HepG2 (cell line): ENCODE data around the gene CACNA1C. TPM values are rescaled to one million over a fixed set of nuclear protein-coding genes. Genes with fewer than 3 reads are reported as not detected.

Source experiments
- ATAC-seq: fragments of 200-7000 bp; cut with Tn5 transposase; 3 replicates; pipeline ENCODE4 v1.9.1; 2020; ENCODE audit warnings: mild to moderate bottlenecking, moderate library complexity
- BruUV-seq: library from RNA; stranded (reverse); fragments of 400-500 nt; replicated peaks from 2 replicates; lab custom pipeline; 2021; lab: Mats Ljungman, UMichigan
- CTCF ChIA-PET: fragments of 300-600 bp; formaldehyde crosslinking; extraction: SDS; loops from one replicate; lab custom pipeline; 2021; ENCODE audit warnings: low total read pairs, inconsistent platforms, low intra/inter-chr PET ratio; lab: Yijun Ruan, JAX
- POLR2A ChIA-PET: fragments of 350-600 bp; sonication (Branson Sonifier 250); formaldehyde crosslinking; loops from one replicate; lab custom pipeline; 2020; ENCODE audit warnings: antibody characterized with exemption, inconsistent platforms; lab: Yijun Ruan, JAX
- DNase-seq: peaks from one replicate; pipeline ENCODE4 v3.0.0-alpha.2; 2015; ENCODE audit warnings: low spot score
- FAIRE-seq: peaks from 3 replicates; lab custom pipeline; 2011; peaks lifted over from hg19 to GRCh38; lab: Jason Lieb, UNC
- H2AFZ ChIP-seq: one replicate; pipeline ENCODE4 v1.6.1; 2011; ENCODE audit warnings: low read length, inconsistent platforms
- H3K27ac ChIP-seq: fragments of 300-600 bp; 3 replicates; pipeline ENCODE4 v1.8.0; 2011; ENCODE audit warnings: mixed run types, mild to moderate bottlenecking, mixed read lengths, low read length, inconsistent platforms; ENCODE audit not compliant: insufficient read depth; ENCODE audit errors: extremely low read length
- H3K27me3 ChIP-seq, 2 experiments: fragments of 200-600 bp in 1 of 2; 2 replicates in 1 of 2; 3 replicates in 1 of 2; pipeline versions ENCODE4 v1.6.0 to v1.8.0; 2011; ENCODE audit warnings: low read length in 2 of 2, mild to moderate bottlenecking in 2 of 2, moderate library complexity in 2 of 2, inconsistent platforms in 1 of 2; ENCODE audit not compliant: insufficient read depth in 2 of 2, control insufficient read depth in 1 of 2
- H3K36me3 ChIP-seq, 2 experiments: fragments of 200-600 bp in 1 of 2; replicated peaks in 1 of 2; 2 replicates in 1 of 2; 3 replicates in 1 of 2; pipeline versions ENCODE4 v1.5.1 to v1.8.0; 2011; ENCODE audit warnings: low read length in 2 of 2, inconsistent platforms in 1 of 2; ENCODE audit not compliant: insufficient read depth in 2 of 2, control insufficient read depth in 1 of 2
- H3K4me1 ChIP-seq: 2 replicates; pipeline ENCODE4 v1.5.1; 2012; ENCODE audit warnings: low read length, inconsistent platforms; ENCODE audit not compliant: insufficient read depth
- H3K4me2 ChIP-seq: 2 replicates; pipeline ENCODE4 v1.6.0; 2011; ENCODE audit warnings: low read depth, low read length, inconsistent platforms
- H3K4me3 ChIP-seq, 3 experiments: fragments of 200-600 bp in 1 of 3; sonication (generic), shearing (Covaris generic) in 1 of 3; replicated peaks in 1 of 3; 2 replicates each; pipeline ENCODE4 v1.5.1; 2011 to 2016; ENCODE audit warnings: low read length in 3 of 3, inconsistent platforms in 2 of 3, low read depth in 2 of 3, mild to moderate bottlenecking in 2 of 3, control low read depth in 1 of 3, mixed read lengths in 1 of 3; ENCODE audit not compliant: insufficient read depth in 1 of 3
- H3K79me2 ChIP-seq: one replicate; pipeline ENCODE4 v1.6.1; 2011; ENCODE audit warnings: low read length, inconsistent platforms; ENCODE audit not compliant: insufficient read depth
- H3K9ac ChIP-seq: 2 replicates; pipeline ENCODE4 v1.6.0; 2011; ENCODE audit warnings: mild to moderate bottlenecking, low read depth, low read length, inconsistent platforms; ENCODE audit not compliant: insufficient read depth
- H3K9me3 ChIP-seq: 2 replicates; pipeline ENCODE4 v1.5.1; 2012; ENCODE audit warnings: mild to moderate bottlenecking, low read length
- H4K20me1 ChIP-seq: 2 replicates; pipeline ENCODE4 v1.6.0; 2011; ENCODE audit warnings: inconsistent platforms, mild to moderate bottlenecking, low read length, moderate library complexity; ENCODE audit not compliant: insufficient read depth
- HIC2 ChIP-seq: sonication (generic); formaldehyde crosslinking; IDR thresholded peaks from 2 replicates; pipeline ENCODE4 v1.9.0; 2022; ENCODE audit warnings: low read depth, missing genetic modification reagents
- HMGA1 ChIP-seq: sonication (generic); formaldehyde crosslinking; conservative IDR thresholded peaks from 2 replicates; pipeline ENCODE4 v1.4.0; 2020; ENCODE audit warnings: missing genetic modification reagents
- ISX ChIP-seq: sonication (generic); formaldehyde crosslinking; conservative IDR thresholded peaks from 2 replicates; pipeline ENCODE4 v1.5.0; 2020; ENCODE audit warnings: missing genetic modification reagents
- JDP2 ChIP-seq: sonication (generic); formaldehyde crosslinking; IDR thresholded peaks from 2 replicates; pipeline ENCODE4 v1.8.1; 2022; ENCODE audit warnings: missing genetic modification reagents, borderline replicate concordance
- MEIS2 ChIP-seq: sonication (generic); formaldehyde crosslinking; IDR thresholded peaks from 2 replicates; pipeline ENCODE4 v1.9.0; 2021; ENCODE audit warnings: mild to moderate bottlenecking, missing genetic modification reagents
- NFE2L1 ChIP-seq: sonication (generic); formaldehyde crosslinking; IDR thresholded peaks from 2 replicates; pipeline ENCODE4 v1.4.0; 2020; ENCODE audit warnings: missing genetic modification reagents, mild to moderate bottlenecking, borderline replicate concordance
- POGZ ChIP-seq: sonication (generic); formaldehyde crosslinking; IDR thresholded peaks from 2 replicates; pipeline ENCODE4 v1.4.0; 2020; ENCODE audit warnings: mild to moderate bottlenecking, missing genetic modification reagents
- SIX4 ChIP-seq: sonication (generic); formaldehyde crosslinking; IDR thresholded peaks from 2 replicates; pipeline ENCODE4 v1.4.0; 2020; ENCODE audit warnings: missing genetic modification reagents
- TRIM24 ChIP-seq: sonication (generic); formaldehyde crosslinking; IDR thresholded peaks from 2 replicates; pipeline ENCODE4 v1.8.0; 2022; ENCODE audit warnings: mild to moderate bottlenecking, missing genetic modification reagents
- ZBED4 ChIP-seq: sonication (generic); formaldehyde crosslinking; IDR thresholded peaks from 2 replicates; pipeline ENCODE4 v1.4.0; 2020; ENCODE audit warnings: missing genetic modification reagents, borderline replicate concordance
- ZFP62 ChIP-seq: sonication (generic); formaldehyde crosslinking; IDR thresholded peaks from 2 replicates; pipeline ENCODE4 v1.4.0; 2020; ENCODE audit warnings: missing genetic modification reagents
- ZNF503 ChIP-seq: sonication (generic); formaldehyde crosslinking; IDR thresholded peaks from 2 replicates; pipeline ENCODE4 v1.4.0; 2020; ENCODE audit warnings: missing genetic modification reagents
- ZNF605 ChIP-seq: sonication (generic); formaldehyde crosslinking; IDR thresholded peaks from 2 replicates; pipeline ENCODE4 v1.8.0; 2022; ENCODE audit warnings: mild to moderate bottlenecking, missing genetic modification reagents
- ZNF883 ChIP-seq: sonication (generic); formaldehyde crosslinking; IDR thresholded peaks from 2 replicates; pipeline ENCODE4 v1.5.1; 2020; ENCODE audit warnings: mild to moderate bottlenecking, missing genetic modification reagents; ENCODE audit errors: not compliant biosample characterization
- WGBS: methylation state at CpG from one replicate; pipeline ENCODE4 v1.1.6; 2017; ENCODE audit warnings: low lambda C conversion rate; 5-methylcytosine and 5-hydroxymethylcytosine counted together
- in situ Hi-C: cut with HindIII; loops from 2 replicates; pipeline ENCODE4 v1.10.0; 2017; ENCODE audit warnings: low pct_unique_long_range_greater_than_20kb; ENCODE audit not compliant: extremely low pct_ligation_motif_present
- intact Hi-C: fragments of 100-400 bp; cut with micrococcal nuclease; formaldehyde crosslinking; loops from one replicate; pipeline ENCODE4 v1.10.0; 2022; ENCODE audit not compliant: unreplicated experiment
- polyA plus RNA-seq, 8 experiments: library from polyadenylated mRNA; depleted of rRNA in 3 of 8; stranded (reverse) in 7 of 8; unstranded in 1 of 8; fragments of >200 nt; fragmentation: Illumina TruSeq in 4 of 8; extraction: Trizol in 4 of 8; gene quantifications; 2 replicates each; pipeline versions ENCODE4 v1.2.1 to v1.2.3, GENCODE V29; 2011 to 2016; ENCODE audit warnings: low read depth in 4 of 8, missing spikeins in 1 of 8, mixed read lengths in 1 of 8; ENCODE audit not compliant: insufficient read depth in 1 of 8
- total RNA-seq, 5 experiments: library from RNA; depleted of rRNA; stranded (reverse); fragments of >200 nt; fragmentation: Illumina TruSeq; extraction: Trizol; gene quantifications; 2 replicates each; pipeline ENCODE4 v1.2.3, GENCODE V29; 2016; ENCODE audit warnings: low read depth in 1 of 5

Gene CACNA1C
- total and polyA plus RNA-seq, 2 of the 13 experiments (the other 11 are each of a cell fraction or from before 2014, with no cell fraction given) = not detected

- TF ChIP-seq ZBED4 (CRISPR knock-in tag) (no peak), HMGA1 (no peak), POGZ (no peak), SIX4 (CRISPR knock-in tag) (no peak), HIC2 (no peak), JDP2 (no peak)
- TF ChIP-seq, all 625 proteins: peak for 0
These were observed 355.5 kb downstream of the CACNA1C start (continued) for GRCh38 chr12:2408262-2408661.

- Histone ChIP-seq H3K27me3 (peaks cover 0 to 25% of the 10 kb centered on the region in 2 experiments; a peak in 2 of 5 replicates), H4K20me1 (no peaks in the 10 kb centered on the region), H3K9ac (no peak overlapping the region), H3K9me3 (no peaks in the 10 kb centered on the region), H3K4me1 (peaks cover 7% of the 10 kb centered on the region; the same call in 1 of the 2 replicates), H3K4me3 (no peak overlapping the region), H3K27ac (no peak overlapping the region), H3K79me2 (no peaks in the 10 kb centered on the region), H2AFZ (no peak overlapping the region), H3K4me2 (no peak overlapping the region), H3K36me3 (no peaks in the 10 kb centered on the region)
- 47% methylated on average over 19 of the region's 21 CpGs for WGBS
- CTCF ChIA-PET = no interaction called here
- POLR2A ChIA-PET = no interaction called here
- ATAC-seq (no peak), FAIRE-seq (no peak), DNase-seq (no peak)
- intact Hi-C loops = no loop called here
- in situ Hi-C loops = no loop called here
- BruUV-seq = no TSS peak
- no peak for TF ChIP-seq MEIS2 (CRISPR knock-in tag)
- TF ChIP-seq ISX (CRISPR knock-in tag) = no peak
- TF ChIP-seq ZFP62 (CRISPR knock-in tag) = no peak
- TF ChIP-seq ZNF605 (CRISPR knock-in tag) = no peak
- TF ChIP-seq ZNF883 (CRISPR knock-in tag) = no peak
- no peak for TF ChIP-seq NFE2L1
- TF ChIP-seq TRIM24 (CRISPR knock-in tag) = no peak
- no peak for TF ChIP-seq ZNF503 (CRISPR knock-in tag)
These were observed 357.0 kb downstream of the CACNA1C start for GRCh38 chr12:2409656-2410265.
